Astrocyte (in vitro differentiated cells and primary cell): ENCODE results near the gene PSMD1.
"Not testable (repeated sequence)": the region's sequence is repeated elsewhere in the genome, so short reads cannot be mapped to it uniquely, and the experiment has no call there.

Source experiments
- EZH2 ChIP-seq: IDR thresholded peaks from 2 replicates; pipeline ENCODE4 v1.6.1; 2012; ENCODE audit warnings: mild to moderate bottlenecking, low read length, inconsistent platforms; ENCODE audit not compliant: insufficient read depth
- TF ChIP-seq, protein P1 (sequence below): IDR thresholded peaks from 2 replicates; pipeline ENCODE4 v1.5.1; 2011; ENCODE audit warnings: low read depth, mild to moderate bottlenecking, inconsistent platforms, low read length, moderate library complexity; ENCODE audit not compliant: insufficient read depth

GRCh38 chr2:231025059-231025458, 31.6 kb upstream of the PSMD1 start:
- TF ChIP-seq, protein P1, sequence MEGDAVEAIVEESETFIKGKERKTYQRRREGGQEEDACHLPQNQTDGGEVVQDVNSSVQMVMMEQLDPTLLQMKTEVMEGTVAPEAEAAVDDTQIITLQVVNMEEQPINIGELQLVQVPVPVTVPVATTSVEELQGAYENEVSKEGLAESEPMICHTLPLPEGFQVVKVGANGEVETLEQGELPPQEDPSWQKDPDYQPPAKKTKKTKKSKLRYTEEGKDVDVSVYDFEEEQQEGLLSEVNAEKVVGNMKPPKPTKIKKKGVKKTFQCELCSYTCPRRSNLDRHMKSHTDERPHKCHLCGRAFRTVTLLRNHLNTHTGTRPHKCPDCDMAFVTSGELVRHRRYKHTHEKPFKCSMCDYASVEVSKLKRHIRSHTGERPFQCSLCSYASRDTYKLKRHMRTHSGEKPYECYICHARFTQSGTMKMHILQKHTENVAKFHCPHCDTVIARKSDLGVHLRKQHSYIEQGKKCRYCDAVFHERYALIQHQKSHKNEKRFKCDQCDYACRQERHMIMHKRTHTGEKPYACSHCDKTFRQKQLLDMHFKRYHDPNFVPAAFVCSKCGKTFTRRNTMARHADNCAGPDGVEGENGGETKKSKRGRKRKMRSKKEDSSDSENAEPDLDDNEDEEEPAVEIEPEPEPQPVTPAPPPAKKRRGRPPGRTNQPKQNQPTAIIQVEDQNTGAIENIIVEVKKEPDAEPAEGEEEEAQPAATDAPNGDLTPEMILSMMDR = not testable (repeated sequence)
- TF ChIP-seq EZH2 = not testable (repeated sequence)
